ENCODE data around the gene SLC1A4.

Gene SLC1A4

DNA sequence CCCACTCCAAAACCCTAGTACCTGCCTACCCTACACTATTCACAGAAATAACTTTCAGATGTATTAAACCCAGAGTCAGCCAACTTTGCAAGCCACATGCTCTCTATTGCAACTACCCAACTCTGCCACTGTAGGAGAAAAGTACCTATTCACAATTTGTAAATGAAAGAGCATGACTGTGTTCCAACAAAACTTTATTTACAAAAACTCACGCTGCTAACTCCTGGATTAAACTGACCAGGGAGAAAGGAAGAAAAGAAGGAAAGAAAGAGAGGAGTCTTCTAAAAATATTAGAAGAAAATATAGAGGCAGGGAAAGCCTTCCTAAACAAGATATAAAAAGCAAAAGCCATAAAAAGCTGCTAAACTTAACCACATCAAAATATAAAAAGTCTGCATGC, 24.6 kb downstream of the SLC1A4 start:
- no peak overlapping the region for H3K4me3 ChIP-seq (ENCODE audit: low read depth, low read length)
- H3K4me1 ChIP-seq (ENCODE audit: control insufficient read depth, insufficient read depth, low read length): no peaks in the 10 kb centered on the region
- H3K36me3 ChIP-seq (ENCODE audit: control insufficient read depth in 2 of 2, insufficient read depth in 1 of 2, low read length in 2 of 2): peaks cover 3 to 43% of the 10 kb centered on the region in 2 experiments; a peak in 2 of 3 replicates
- ChIA-PET CTCF (no interaction called here), POLR2A (no interaction called here)
- TF ChIP-seq ZSCAN30 (tag by site-specific recombination; IDR thresholded peaks at IDR 0.05) (no peak), ZNF133 (tag by site-specific recombination; IDR thresholded peaks at IDR 0.05) (no peak), ZNF184 (tag by site-specific recombination; IDR thresholded peaks at IDR 0.05) (no peak), ZSCAN16 (tag by site-specific recombination; IDR thresholded peaks at IDR 0.05) (no peak), ZNF121 (tag by site-specific recombination; IDR thresholded peaks at IDR 0.05) (no peak), HOXD13 (CRISPR knock-in tag; IDR thresholded peaks at IDR 0.05; ENCODE audit: borderline replicate concordance) (no peak)
- TF ChIP-seq, protein P1, sequence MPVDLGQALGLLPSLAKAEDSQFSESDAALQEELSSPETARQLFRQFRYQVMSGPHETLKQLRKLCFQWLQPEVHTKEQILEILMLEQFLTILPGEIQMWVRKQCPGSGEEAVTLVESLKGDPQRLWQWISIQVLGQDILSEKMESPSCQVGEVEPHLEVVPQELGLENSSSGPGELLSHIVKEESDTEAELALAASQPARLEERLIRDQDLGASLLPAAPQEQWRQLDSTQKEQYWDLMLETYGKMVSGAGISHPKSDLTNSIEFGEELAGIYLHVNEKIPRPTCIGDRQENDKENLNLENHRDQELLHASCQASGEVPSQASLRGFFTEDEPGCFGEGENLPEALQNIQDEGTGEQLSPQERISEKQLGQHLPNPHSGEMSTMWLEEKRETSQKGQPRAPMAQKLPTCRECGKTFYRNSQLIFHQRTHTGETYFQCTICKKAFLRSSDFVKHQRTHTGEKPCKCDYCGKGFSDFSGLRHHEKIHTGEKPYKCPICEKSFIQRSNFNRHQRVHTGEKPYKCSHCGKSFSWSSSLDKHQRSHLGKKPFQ (tag by site-specific recombination; IDR thresholded peaks at IDR 0.05): no peak
- TF ChIP-seq, protein P2, sequence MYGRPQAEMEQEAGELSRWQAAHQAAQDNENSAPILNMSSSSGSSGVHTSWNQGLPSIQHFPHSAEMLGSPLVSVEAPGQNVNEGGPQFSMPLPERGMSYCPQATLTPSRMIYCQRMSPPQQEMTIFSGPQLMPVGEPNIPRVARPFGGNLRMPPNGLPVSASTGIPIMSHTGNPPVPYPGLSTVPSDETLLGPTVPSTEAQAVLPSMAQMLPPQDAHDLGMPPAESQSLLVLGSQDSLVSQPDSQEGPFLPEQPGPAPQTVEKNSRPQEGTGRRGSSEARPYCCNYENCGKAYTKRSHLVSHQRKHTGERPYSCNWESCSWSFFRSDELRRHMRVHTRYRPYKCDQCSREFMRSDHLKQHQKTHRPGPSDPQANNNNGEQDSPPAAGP (tag by site-specific recombination; IDR thresholded peaks at IDR 0.05): no peak
- H3K9me3 ChIP-seq (ENCODE audit: control insufficient read depth, insufficient read depth, low read depth, low read length): no peaks in the 10 kb centered on the region
- H3K27ac ChIP-seq (ENCODE audit: extremely low read depth, low read depth, low read length): no peak overlapping the region

DNA sequence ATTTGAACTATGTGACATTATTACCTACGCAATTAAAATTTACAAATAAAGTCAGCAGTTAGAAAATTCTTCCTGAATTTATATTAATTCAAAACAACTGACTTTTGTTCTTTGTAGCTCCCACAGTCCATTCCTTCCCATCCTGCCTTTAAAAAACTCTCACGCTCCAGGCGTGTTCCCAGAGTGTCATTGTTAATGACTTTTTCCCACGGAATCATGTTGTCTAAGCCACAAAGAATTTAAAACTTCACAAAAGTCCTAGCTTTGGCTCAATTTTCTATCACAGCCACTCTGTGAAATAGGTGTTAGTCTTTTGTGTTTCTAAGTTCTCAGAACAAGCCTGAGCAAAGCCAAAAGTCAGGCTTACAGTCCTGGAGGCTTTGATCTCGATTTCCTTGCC, 26.5 kb downstream of the SLC1A4 start:
- no peak overlapping the region for H3K27ac ChIP-seq (ENCODE audit: extremely low read depth, low read depth, low read length)
- peaks cover 3 to 56% of the 10 kb centered on the region in 2 experiments; a peak in 2 of 3 replicates for H3K36me3 ChIP-seq (ENCODE audit: control insufficient read depth in 2 of 2, insufficient read depth in 1 of 2, low read length in 2 of 2)
- ChIA-PET POLR2A (interaction anchor here (0.5 kb wide), 1 partner anchor 80 kb away, joined by 3 read pairs; no protein-coding TSS in a partner anchor), CTCF (no interaction called here)
- H3K4me1 ChIP-seq (ENCODE audit: control insufficient read depth, insufficient read depth, low read length): no peaks in the 10 kb centered on the region
- TF ChIP-seq YY2 (tag by site-specific recombination; IDR thresholded peaks at IDR 0.05): no peak
- TF ChIP-seq ZNF843 (tag by site-specific recombination; IDR thresholded peaks at IDR 0.05): no peak
- TF ChIP-seq ZNF274 (IDR thresholded peaks at IDR 0.05; ENCODE audit: low read length): no peak
- no peak for TF ChIP-seq ZNF274 (tag by site-specific recombination; IDR thresholded peaks at IDR 0.05; ENCODE audit: borderline replicate concordance)
- TF ChIP-seq ZNF416 (tag by site-specific recombination; IDR thresholded peaks at IDR 0.05): no peak
- no peak for TF ChIP-seq YY1 (tag by site-specific recombination; IDR thresholded peaks at IDR 0.05)
- TF ChIP-seq ZNF174 (tag by site-specific recombination; IDR thresholded peaks at IDR 0.05): no peak
- TF ChIP-seq ZNF133 (tag by site-specific recombination; IDR thresholded peaks at IDR 0.05): no peak
- no peak for TF ChIP-seq ZBTB48 (tag by site-specific recombination; IDR thresholded peaks at IDR 0.05)
- TF ChIP-seq ZNF335 (tag by site-specific recombination; conservative IDR thresholded peaks at IDR 0.05): no peak
- TF ChIP-seq KLF1 (tag by site-specific recombination; IDR thresholded peaks at IDR 0.05): no peak
- TF ChIP-seq ZNF558 (tag by site-specific recombination; IDR thresholded peaks at IDR 0.05): no peak
- TF ChIP-seq, protein P3, sequence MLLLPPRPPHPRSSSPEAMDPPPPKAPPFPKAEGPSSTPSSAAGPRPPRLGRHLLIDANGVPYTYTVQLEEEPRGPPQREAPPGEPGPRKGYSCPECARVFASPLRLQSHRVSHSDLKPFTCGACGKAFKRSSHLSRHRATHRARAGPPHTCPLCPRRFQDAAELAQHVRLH (tag by site-specific recombination; IDR thresholded peaks at IDR 0.05): no peak
- no peak for TF ChIP-seq ZNF354C (tag by site-specific recombination; IDR thresholded peaks at IDR 0.05; ENCODE audit: borderline replicate concordance, low read depth)
- no peak for TF ChIP-seq SP2 (tag by site-specific recombination; IDR thresholded peaks at IDR 0.05)
- TF ChIP-seq ZNF48 (tag by site-specific recombination; IDR thresholded peaks at IDR 0.05): no peak
- TF ChIP-seq, protein P4, sequence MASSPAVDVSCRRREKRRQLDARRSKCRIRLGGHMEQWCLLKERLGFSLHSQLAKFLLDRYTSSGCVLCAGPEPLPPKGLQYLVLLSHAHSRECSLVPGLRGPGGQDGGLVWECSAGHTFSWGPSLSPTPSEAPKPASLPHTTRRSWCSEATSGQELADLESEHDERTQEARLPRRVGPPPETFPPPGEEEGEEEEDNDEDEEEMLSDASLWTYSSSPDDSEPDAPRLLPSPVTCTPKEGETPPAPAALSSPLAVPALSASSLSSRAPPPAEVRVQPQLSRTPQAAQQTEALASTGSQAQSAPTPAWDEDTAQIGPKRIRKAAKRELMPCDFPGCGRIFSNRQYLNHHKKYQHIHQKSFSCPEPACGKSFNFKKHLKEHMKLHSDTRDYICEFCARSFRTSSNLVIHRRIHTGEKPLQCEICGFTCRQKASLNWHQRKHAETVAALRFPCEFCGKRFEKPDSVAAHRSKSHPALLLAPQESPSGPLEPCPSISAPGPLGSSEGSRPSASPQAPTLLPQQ (tag by site-specific recombination; IDR thresholded peaks at IDR 0.05): no peak
- TF ChIP-seq ZNF76 (tag by site-specific recombination; IDR thresholded peaks at IDR 0.05; ENCODE audit: borderline replicate concordance, low read depth): no peak
- TF ChIP-seq, protein P5, sequence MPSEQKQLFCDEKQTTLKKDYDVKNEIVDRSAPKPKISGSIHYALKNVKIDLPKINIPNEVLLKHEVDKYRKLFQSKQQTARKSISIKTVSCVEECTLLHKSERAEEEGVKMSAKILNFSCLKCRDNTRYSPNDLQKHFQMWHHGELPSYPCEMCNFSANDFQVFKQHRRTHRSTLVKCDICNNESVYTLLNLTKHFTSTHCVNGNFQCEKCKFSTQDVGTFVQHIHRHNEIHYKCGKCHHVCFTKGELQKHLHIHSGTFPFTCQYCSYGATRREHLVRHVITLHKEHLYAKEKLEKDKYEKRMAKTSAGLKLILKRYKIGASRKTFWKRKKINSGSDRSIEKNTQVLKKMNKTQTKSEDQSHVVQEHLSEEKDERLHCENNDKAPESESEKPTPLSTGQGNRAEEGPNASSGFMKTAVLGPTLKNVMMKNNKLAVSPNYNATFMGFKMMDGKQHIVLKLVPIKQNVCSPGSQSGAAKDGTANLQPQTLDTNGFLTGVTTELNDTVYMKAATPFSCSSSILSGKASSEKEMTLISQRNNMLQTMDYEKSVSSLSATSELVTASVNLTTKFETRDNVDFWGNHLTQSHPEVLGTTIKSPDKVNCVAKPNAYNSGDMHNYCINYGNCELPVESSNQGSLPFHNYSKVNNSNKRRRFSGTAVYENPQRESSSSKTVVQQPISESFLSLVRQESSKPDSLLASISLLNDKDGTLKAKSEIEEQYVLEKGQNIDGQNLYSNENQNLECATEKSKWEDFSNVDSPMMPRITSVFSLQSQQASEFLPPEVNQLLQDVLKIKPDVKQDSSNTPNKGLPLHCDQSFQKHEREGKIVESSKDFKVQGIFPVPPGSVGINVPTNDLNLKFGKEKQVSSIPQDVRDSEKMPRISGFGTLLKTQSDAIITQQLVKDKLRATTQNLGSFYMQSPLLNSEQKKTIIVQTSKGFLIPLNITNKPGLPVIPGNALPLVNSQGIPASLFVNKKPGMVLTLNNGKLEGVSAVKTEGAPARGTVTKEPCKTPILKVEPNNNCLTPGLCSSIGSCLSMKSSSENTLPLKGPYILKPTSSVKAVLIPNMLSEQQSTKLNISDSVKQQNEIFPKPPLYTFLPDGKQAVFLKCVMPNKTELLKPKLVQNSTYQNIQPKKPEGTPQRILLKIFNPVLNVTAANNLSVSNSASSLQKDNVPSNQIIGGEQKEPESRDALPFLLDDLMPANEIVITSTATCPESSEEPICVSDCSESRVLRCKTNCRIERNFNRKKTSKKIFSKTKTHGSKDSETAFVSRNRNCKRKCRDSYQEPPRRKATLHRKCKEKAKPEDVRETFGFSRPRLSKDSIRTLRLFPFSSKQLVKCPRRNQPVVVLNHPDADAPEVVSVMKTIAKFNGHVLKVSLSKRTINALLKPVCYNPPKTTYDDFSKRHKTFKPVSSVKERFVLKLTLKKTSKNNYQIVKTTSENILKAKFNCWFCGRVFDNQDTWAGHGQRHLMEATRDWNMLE (tag by site-specific recombination; conservative IDR thresholded peaks at IDR 0.05; ENCODE audit: low read depth): no peak
- TF ChIP-seq, protein P6, sequence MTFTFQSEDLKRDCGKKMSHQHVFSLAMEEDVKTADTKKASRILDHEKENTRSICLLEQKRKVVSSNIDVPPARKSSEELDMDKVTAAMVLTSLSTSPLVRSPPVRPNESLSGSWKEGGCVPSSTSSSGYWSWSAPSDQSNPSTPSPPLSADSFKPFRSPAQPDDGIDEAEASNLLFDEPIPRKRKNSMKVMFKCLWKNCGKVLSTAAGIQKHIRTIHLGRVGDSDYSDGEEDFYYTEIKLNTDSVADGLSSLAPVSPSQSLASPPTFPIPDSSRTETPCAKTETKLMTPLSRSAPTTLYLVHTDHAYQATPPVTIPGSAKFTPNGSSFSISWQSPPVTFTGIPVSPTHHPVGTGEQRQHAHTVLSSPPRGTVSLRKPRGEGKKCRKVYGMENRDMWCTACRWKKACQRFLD (tag by site-specific recombination; IDR thresholded peaks at IDR 0.05): no peak
- H3K4me3 ChIP-seq (ENCODE audit: low read depth, low read length): no peak overlapping the region
- H3K9me3 ChIP-seq (ENCODE audit: control insufficient read depth, insufficient read depth, low read depth, low read length): no peaks in the 10 kb centered on the region

All from HEK293 (cell line).